CD14-positive monocyte (primary cell): ENCODE data around the gene CALML4. TPM values are rescaled to one million over a fixed set of nuclear protein-coding genes. Genes with fewer than 3 reads are reported as not detected.

Source experiments
- DNase-seq, 3 donors: peaks; one replicate each; pipeline ENCODE4 v3.0.0-alpha.2; 2011 to 2022
- H2AFZ ChIP-seq: 2 replicates; pipeline ENCODE4 v1.6.0; 2012; ENCODE audit warnings: mild to moderate bottlenecking, low read depth, low read length, inconsistent platforms; ENCODE audit not compliant: insufficient read depth, poor library complexity, severe bottlenecking
- H3K27ac ChIP-seq, 2 donors: 1 replicate in 1 of 2; 2 replicates in 1 of 2; pipeline ENCODE4 v1.5.1; 2012 to 2013; ENCODE audit warnings: low read length in 2 of 2, control low read depth in 1 of 2, inconsistent platforms in 1 of 2, low read depth in 1 of 2, mild to moderate bottlenecking in 1 of 2
- H3K27me3 ChIP-seq, 2 donors: one replicate each; pipeline versions ENCODE4 v1.6.0 to v1.6.1; 2011 to 2013; ENCODE audit warnings: low read length in 2 of 2; ENCODE audit not compliant: control insufficient read depth in 2 of 2, insufficient read depth in 2 of 2
- H3K36me3 ChIP-seq, 2 donors: replicated peaks in 1 of 2; 1 replicate in 1 of 2; 2 replicates in 1 of 2; pipeline versions ENCODE4 v1.5.1 to v1.6.1; 2012 to 2013; ENCODE audit warnings: low read length in 2 of 2, control low read depth in 1 of 2, inconsistent platforms in 1 of 2, mild to moderate bottlenecking in 1 of 2; ENCODE audit not compliant: insufficient read depth in 2 of 2, control insufficient read depth in 1 of 2
- H3K4me1 ChIP-seq, 2 donors: 1 replicate in 1 of 2; 2 replicates in 1 of 2; pipeline versions ENCODE4 v1.5.1 to v1.6.1; 2012 to 2013; ENCODE audit warnings: low read length in 2 of 2, control low read depth in 1 of 2, inconsistent platforms in 1 of 2, mild to moderate bottlenecking in 1 of 2, moderate library complexity in 1 of 2; ENCODE audit not compliant: insufficient read depth in 2 of 2, control insufficient read depth in 1 of 2
- H3K4me2 ChIP-seq: replicated peaks from 2 replicates; pipeline ENCODE3; 2012; ENCODE audit warnings: low read length, moderate library complexity, mild to moderate bottlenecking; ENCODE audit not compliant: poor library complexity, severe bottlenecking; ENCODE audit errors: extremely low read depth
- H3K4me3 ChIP-seq, 3 experiments: fragments of 200-600 bp in 1 of 3; sonication (generic) in 1 of 3; replicated peaks in 1 of 3; 1 replicate in 2 of 3; 2 replicates in 1 of 3; pipeline ENCODE4 v1.5.1; 2011 to 2013; ENCODE audit warnings: low read length in 3 of 3, mild to moderate bottlenecking in 3 of 3, control low read depth in 2 of 3, low read depth in 2 of 3, inconsistent platforms in 1 of 3, moderate library complexity in 1 of 3
- H3K79me2 ChIP-seq: 2 replicates; pipeline ENCODE4 v1.6.0; 2012; ENCODE audit warnings: mild to moderate bottlenecking, control low read depth, inconsistent platforms, low read length, moderate library complexity; ENCODE audit not compliant: insufficient read depth
- H3K9ac ChIP-seq: 2 replicates; pipeline ENCODE4 v1.6.0; 2017; ENCODE audit warnings: low read length, mild to moderate bottlenecking; ENCODE audit not compliant: insufficient read depth, poor library complexity, severe bottlenecking
- H3K9me3 ChIP-seq, 2 donors: replicated peaks in 1 of 2; 1 replicate in 1 of 2; 2 replicates in 1 of 2; pipeline versions ENCODE4 v1.5.1 to v1.6.1; 2012 to 2013; ENCODE audit warnings: low read length in 2 of 2, control low read depth in 1 of 2; ENCODE audit not compliant: control insufficient read depth in 1 of 2, insufficient read depth in 1 of 2
- H4K20me1 ChIP-seq: 2 replicates; pipeline ENCODE4 v1.6.0; 2012; ENCODE audit warnings: mild to moderate bottlenecking, low read length, control low read depth, moderate library complexity; ENCODE audit not compliant: insufficient read depth
- H3K27ac Mint-ChIP-seq, 7 donors: one replicate each; pipeline ENCODE4 v1.8.0; 2020; ENCODE audit warnings: mild to moderate bottlenecking in 7 of 7, mixed read lengths in 7 of 7, moderate library complexity in 6 of 7, inconsistent platforms in 2 of 7
- H3K27me3 Mint-ChIP-seq, 3 donors: one replicate each; pipeline ENCODE4 v1.8.0; 2021 to 2022; ENCODE audit warnings: low read depth in 3 of 3, mild to moderate bottlenecking in 3 of 3, mixed read lengths in 3 of 3, moderate library complexity in 3 of 3, inconsistent platforms in 1 of 3
- H3K36me3 Mint-ChIP-seq, 2 donors: one replicate each; pipeline ENCODE4 v1.8.0; 2020; ENCODE audit warnings: mixed read lengths in 2 of 2, inconsistent platforms in 1 of 2, mild to moderate bottlenecking in 1 of 2
- H3K4me1 Mint-ChIP-seq: one replicate; pipeline ENCODE4 v1.8.0; 2020; ENCODE audit warnings: mild to moderate bottlenecking, mixed read lengths
- H3K4me3 Mint-ChIP-seq, 2 donors: one replicate each; pipeline ENCODE4 v1.8.0; 2020; ENCODE audit warnings: mild to moderate bottlenecking in 2 of 2, mixed read lengths in 2 of 2, moderate library complexity in 1 of 2
- H3K9me3 Mint-ChIP-seq, 7 donors: one replicate each; pipeline ENCODE4 v1.8.0; 2020 to 2022; ENCODE audit warnings: mixed read lengths in 7 of 7, mild to moderate bottlenecking in 6 of 7, moderate library complexity in 6 of 7, inconsistent platforms in 2 of 7
- WGBS: methylation state at CpG from one replicate; pipeline ENCODE4 v1.1.5; 2013; ENCODE audit warnings: missing lambda C conversion rate; ENCODE audit not compliant: insufficient coverage; 5-methylcytosine and 5-hydroxymethylcytosine counted together
- intact Hi-C, 2 donors: fragments of 100-400 bp; cut with micrococcal nuclease; formaldehyde crosslinking; loops; one replicate each; pipeline versions ENCODE4 v1.15.0 to v1.15.1; 2023
- polyA plus RNA-seq, 3 donors: library from polyadenylated mRNA; depleted of rRNA in 1 of 3; unstranded in 2 of 3; stranded (reverse) in 1 of 3; fragments of 300-500 nt in 2 of 3; fragments of >200 nt in 1 of 3; fragmentation: Illumina TruSeq in 2 of 3; gene quantifications; 1 replicate in 2 of 3; 2 replicates in 1 of 3; pipeline ENCODE4 v1.2.3, GENCODE V29; 2012 to 2021
- TF ChIP-seq, protein P1 (sequence below): fragments of 200-600 bp; IDR thresholded peaks from one replicate; pipeline ENCODE4 v1.8.0; 2022; ENCODE audit warnings: antibody characterized with exemption, mild to moderate bottlenecking

The CALML4 gene
- polyA plus RNA-seq, 3 donors: 24.3 to 44.5 (median 38.8) TPM

DNA sequence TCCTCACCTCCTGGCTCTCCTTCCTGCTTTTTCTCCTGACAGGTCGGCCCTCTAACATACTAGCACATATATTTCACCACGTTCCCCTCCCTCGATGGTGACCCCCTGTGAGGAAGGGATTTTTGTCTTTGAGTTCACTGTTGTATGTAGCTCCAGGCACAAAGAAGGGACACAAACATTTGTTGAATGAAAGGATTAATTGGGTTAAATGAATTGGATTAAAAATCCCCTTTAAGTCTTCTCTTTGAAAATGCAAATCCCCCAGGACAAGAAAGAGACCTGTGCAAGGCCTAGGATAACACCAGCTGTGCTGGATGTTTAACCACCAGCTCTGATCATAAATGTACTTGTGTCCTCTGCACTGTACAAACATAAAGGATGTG, 3.3 kb downstream of the CALML4 start:
- DNase-seq: no peak

DNA sequence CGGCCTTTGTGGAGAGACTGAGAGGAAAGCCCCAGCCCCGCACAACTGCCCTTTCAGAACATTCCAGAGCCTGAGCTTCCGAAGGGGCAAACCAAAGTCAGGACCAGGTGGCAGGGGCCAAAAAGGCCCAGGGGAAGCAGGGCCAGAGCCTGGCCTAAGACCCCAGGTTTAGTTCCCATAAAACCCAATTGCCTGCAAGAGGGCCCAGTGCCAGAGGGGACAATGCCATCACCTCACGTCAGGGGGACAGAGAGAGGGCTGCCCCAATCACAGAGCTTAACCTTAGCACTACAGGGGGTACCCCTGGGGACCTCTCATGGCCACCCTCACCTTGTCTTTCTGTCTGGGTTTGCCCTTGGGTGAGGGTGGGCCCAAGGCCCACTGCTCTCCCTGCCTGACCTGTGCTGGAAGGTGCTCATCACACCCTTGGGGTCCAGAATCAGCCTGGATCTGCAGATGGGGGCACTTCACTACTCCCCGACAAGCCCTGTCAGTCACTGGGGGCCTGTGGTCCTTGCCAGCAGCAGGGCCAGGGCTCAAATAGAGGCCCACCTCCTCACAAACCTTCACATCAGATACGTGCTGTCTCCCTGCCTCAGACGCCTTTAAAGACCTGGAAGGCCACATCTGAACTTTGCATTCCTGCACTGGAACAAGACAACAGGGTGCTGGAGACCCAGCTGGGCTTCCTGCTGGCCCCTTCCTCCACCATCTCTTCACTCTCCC, 3.8 kb downstream of the CALML4 start:
- Histone ChIP-seq H4K20me1 (peaks cover 66% of the 10 kb centered on the region), H3K27me3 (no peaks in the 10 kb centered on the region), H3K9ac (peak overlapping the region; percentile 10), H3K4me3 (no peak overlapping the region), H3K27ac (peak overlapping the region in 1 of 2 donors; percentile 48), H3K79me2 (peaks cover 66% of the 10 kb centered on the region), H3K4me1 (peaks cover 35 to 44% of the 10 kb centered on the region in 2 donors), H3K9me3 (no peaks in the 10 kb centered on the region), H3K4me2 (no peak overlapping the region), H2AFZ (no peak overlapping the region), H3K36me3 (peaks cover 10 to 22% of the 10 kb centered on the region in 2 donors)
- intact Hi-C loops: no loop called here
- Mint-ChIP-seq H3K36me3 (peaks cover 9 to 35% of the 10 kb centered on the region in 2 donors), H3K27ac (peak overlapping the region in 5 of 7 donors; percentile 18 to 81 (median 47)), H3K9me3 (no peaks in the 10 kb centered on the region), H3K4me1 (peaks cover 72% of the 10 kb centered on the region), H3K27me3 (peaks cover 0 to 4% (median 0%) of the 10 kb centered on the region in 3 donors), H3K4me3 (peak overlapping the region in 1 of 2 donors; percentile 57)
- 97% methylated on average over 6 of the region's 7 CpGs for WGBS
- TF ChIP-seq, protein P1, sequence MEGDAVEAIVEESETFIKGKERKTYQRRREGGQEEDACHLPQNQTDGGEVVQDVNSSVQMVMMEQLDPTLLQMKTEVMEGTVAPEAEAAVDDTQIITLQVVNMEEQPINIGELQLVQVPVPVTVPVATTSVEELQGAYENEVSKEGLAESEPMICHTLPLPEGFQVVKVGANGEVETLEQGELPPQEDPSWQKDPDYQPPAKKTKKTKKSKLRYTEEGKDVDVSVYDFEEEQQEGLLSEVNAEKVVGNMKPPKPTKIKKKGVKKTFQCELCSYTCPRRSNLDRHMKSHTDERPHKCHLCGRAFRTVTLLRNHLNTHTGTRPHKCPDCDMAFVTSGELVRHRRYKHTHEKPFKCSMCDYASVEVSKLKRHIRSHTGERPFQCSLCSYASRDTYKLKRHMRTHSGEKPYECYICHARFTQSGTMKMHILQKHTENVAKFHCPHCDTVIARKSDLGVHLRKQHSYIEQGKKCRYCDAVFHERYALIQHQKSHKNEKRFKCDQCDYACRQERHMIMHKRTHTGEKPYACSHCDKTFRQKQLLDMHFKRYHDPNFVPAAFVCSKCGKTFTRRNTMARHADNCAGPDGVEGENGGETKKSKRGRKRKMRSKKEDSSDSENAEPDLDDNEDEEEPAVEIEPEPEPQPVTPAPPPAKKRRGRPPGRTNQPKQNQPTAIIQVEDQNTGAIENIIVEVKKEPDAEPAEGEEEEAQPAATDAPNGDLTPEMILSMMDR: no peak
- DNase-seq: no peak

More for the DNA sequence above, 3.3 kb downstream of the CALML4 start:
- Histone ChIP-seq H2AFZ (no peak overlapping the region), H4K20me1 (peaks cover 60% of the 10 kb centered on the region), H3K4me2 (no peak overlapping the region), H3K4me1 (peaks cover 41 to 50% of the 10 kb centered on the region in 2 donors), H3K9me3 (no peaks in the 10 kb centered on the region), H3K36me3 (peaks cover 5 to 16% of the 10 kb centered on the region in 2 donors), H3K9ac (no peak overlapping the region), H3K79me2 (peaks cover 66% of the 10 kb centered on the region), H3K4me3 (no peak overlapping the region), H3K27me3 (no peaks in the 10 kb centered on the region), H3K27ac (peak overlapping the region in 1 of 2 donors; percentile 48)
- peak overlapping the region in 6 of 7 donors; percentile 18 to 81 (median 60) for H3K27ac Mint-ChIP-seq
- peaks cover 0 to 4% (median 0%) of the 10 kb centered on the region in 3 donors for H3K27me3 Mint-ChIP-seq
- TF ChIP-seq, protein P1: no peak
- intact Hi-C loops: no loop called here
- no peak overlapping the region for H3K4me3 Mint-ChIP-seq
- no CpG with 5 or more reads among the region's 3 CpGs for WGBS
- peaks cover 9 to 33% of the 10 kb centered on the region in 2 donors for H3K36me3 Mint-ChIP-seq
- H3K4me1 Mint-ChIP-seq: peaks cover 78% of the 10 kb centered on the region
- H3K9me3 Mint-ChIP-seq: no peaks in the 10 kb centered on the region
